GM12801 (cell line): ENCODE data around the gene PARS2.

ENCODE experiments used
- CTCF ChIP-seq: IDR thresholded peaks from one replicate; pipeline ENCODE4 v1.5.1; 2011; ENCODE audit warnings: control low read depth; ENCODE audit not compliant: insufficient read length; ENCODE audit errors: extremely low read depth

PARS2 gene

GRCh38 chr1:54714881-54715492 is 49.3 kb downstream of the PARS2 start:
- no peak for TF ChIP-seq CTCF

DNA sequence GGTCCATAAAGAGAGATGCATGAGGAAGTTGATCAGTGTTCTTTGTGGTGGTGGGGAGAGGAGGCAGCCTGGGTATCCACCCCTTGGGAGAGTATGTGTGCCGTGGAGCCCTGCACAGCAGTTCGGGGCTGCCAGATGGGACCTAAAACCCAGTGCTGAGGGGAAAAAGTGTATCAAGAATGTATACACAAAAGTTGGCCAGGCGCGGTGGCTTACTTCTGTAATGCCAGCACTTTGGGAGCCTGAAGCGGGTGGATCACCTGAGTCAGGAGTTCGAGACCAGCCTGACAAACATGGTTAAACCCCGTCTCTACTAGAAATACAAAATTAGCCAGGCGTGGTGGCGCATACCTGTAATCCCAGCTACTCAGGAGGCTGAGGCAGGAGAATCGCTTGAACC is 52.8 kb downstream of the PARS2 start:
- TF ChIP-seq CTCF: no peak

GRCh38 chr1:54710841-54711240 is 53.5 kb downstream of the PARS2 start:
- no peak for TF ChIP-seq CTCF

DNA sequence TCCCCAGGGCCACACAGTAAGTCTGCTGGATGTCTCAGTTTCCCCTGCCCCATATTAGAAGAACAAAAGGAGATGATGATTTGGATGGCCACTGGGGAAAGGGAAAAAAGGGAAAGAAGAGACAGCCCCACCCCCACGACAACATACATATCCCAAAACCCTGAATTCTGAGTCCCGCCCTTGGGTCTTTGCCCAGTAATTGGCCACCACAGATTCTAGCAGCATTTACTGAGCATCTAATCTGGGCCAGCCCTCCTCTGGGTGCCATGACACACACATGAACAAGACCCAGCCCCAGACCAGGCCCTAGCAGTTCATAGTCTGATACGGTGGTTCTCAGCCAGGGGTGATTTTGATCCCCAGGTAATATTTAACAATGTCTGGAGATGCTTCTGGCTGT is 53.9 kb downstream of the PARS2 start:
- no peak for TF ChIP-seq CTCF

DNA sequence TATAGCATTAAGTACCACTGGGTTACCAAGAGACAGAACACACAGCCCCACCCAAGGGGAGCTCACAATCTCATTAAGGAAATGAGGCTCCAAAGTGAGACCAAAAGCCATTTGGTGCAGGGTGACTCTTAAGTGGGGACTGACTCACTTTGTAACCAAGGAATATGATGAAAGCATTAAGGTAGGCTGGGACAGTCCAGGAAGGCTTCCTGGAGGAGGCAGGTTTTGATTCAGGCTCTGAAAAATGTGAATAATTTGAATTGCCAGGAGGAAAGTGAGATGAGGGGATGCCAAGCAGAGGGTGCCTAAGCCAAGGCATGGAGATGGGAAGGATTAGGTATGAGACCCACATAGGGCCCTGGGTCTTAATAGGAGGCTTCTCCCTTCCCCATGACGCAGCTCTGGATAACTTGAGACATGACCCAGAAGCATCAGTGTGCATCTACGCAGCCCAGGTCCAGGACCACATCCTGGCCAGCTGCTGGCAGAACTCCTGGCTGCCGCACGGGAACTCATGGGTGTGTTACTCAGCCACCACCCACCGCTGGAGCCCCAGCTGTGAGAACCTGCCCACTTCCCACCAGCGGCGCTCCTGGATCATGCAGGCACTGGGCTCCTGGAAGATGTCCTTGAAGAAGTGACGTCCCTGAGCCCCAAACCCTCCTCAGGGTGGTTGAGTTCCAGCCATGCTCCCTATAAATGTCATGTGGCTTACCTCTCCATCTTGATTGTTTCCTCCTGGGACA is 54.6 kb downstream of the PARS2 start:
- TF ChIP-seq CTCF: no peak

DNA sequence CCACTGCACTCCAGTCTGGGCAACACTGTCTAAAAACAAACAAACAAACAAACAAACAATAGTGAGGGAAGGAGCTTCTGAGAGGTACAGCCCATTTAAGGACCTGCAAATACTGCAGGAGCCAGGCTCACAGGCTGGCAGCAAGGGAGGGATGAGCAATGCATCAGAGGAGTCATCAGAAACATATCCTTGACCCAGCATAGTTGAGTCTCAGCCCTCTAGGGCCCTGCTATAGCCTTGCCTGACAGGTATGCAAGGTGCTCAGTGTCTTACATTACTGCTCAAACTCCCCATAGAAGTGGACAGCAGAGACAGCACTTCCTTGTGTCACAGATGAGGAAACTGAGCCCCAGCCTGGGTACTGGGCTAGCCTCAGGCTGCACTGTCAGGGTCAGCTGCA is 55.9 kb downstream of the PARS2 start:
- no peak for TF ChIP-seq CTCF
